ENCODE results near the gene BCCIP.

DNA sequence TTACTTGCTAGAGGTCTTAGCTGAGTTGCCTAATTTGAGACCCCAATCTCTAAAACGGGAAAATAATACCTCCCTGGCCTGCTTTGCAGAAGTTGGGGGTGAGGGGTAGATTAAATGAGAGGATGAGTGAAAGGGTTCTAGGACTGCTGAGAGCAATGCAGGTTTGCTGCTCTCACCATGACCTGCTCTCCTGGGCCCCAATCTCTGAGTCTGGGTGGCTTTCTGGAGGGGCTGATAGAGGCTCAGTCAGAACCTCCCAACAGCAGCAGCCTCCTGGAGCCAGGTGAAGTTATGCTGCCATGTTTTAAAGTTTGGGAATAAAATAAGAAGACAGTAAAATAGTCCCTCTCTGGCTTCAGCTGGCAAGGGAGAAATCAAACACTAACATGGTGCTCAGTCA, 7.6 kb upstream of the BCCIP start:
- TF ChIP-seq SIN3A (IDR thresholded peaks at IDR 0.05; ENCODE audit: low read depth): no peak
- TF ChIP-seq CTCF (IDR thresholded peaks at IDR 0.05 in 2 of 3, conservative IDR thresholded peaks at IDR 0.05 in 1 of 3; ENCODE audit: borderline replicate concordance in 1 of 3, insufficient read depth in 1 of 3, low read depth in 2 of 3, low read length in 2 of 3): no peak
- TF ChIP-seq POLR2A (IDR thresholded peaks at IDR 0.05; ENCODE audit: borderline replicate concordance, extremely low read depth, insufficient read depth, insufficient read length): no peak
- TF ChIP-seq EZH2 (IDR thresholded peaks at IDR 0.05): no peak
- no peak for TF ChIP-seq POLR2AphosphoS5 (IDR thresholded peaks at IDR 0.05; ENCODE audit: low read depth, low read length)
- TF ChIP-seq RAD21 (IDR thresholded peaks at IDR 0.05; ENCODE audit: low read depth): no peak
- TF ChIP-seq MAX (IDR thresholded peaks at IDR 0.05): no peak
- no peak for TF ChIP-seq ZBTB33 (IDR thresholded peaks at IDR 0.05; ENCODE audit: extremely low read depth, insufficient replicate concordance, low read length)
- TF ChIP-seq EGR1 (IDR thresholded peaks at IDR 0.05; ENCODE audit: low read depth): no peak
- TF ChIP-seq CEBPB (IDR thresholded peaks at IDR 0.05; ENCODE audit: low read depth): no peak
- TF ChIP-seq, protein P1, sequence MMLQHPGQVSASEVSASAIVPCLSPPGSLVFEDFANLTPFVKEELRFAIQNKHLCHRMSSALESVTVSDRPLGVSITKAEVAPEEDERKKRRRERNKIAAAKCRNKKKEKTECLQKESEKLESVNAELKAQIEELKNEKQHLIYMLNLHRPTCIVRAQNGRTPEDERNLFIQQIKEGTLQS (IDR thresholded peaks at IDR 0.05): no peak

Data from HCT116 (cell line).